Activated T-cell treated with anti-CD3 and anti-CD28 coated beads, Interleukin-2, amount 50 U/mL, for 1 hour (primary cell): ENCODE results near the gene NFKB2.

Source experiments
- DNase-seq: peaks from one replicate; pipeline ENCODE4 v3.0.0-alpha.2; 2020

NFKB2 gene

DNA sequence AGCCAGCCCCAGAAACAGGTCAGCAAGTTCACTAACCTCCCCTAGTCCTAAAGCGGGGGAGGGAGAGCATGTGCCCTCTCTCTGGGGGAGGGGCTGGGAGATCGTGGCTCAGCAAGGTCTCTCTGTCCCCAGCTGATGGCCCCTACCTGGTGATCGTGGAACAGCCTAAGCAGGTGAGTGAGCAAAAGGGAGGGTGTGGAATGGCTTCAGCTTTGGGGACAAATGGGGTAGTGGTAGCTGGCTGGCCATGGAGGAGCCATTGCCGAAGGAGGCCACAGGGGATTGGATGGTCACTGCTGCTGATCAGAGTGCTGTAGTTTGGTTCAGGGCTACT is 779 bp downstream of the NFKB2 start:
- DNase-seq, result peak; percentile 37

DNA sequence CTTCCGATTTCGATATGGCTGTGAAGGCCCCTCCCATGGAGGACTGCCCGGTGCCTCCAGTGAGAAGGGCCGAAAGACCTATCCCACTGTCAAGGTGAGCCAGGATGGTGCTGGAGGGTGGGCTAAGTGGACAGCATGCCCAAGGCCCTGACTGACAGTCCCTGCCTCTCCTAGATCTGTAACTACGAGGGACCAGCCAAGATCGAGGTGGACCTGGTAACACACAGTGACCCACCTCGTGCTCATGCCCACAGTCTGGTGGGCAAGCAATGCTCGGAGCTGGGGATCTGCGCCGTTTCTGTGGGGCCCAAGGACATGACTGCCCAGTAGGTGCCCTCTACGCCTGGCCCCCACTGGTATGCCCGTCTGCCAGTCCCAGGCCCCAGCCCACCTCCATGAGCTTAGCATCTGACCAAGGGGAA is 1.2 kb downstream of the NFKB2 start:
- no peak for DNase-seq

DNA sequence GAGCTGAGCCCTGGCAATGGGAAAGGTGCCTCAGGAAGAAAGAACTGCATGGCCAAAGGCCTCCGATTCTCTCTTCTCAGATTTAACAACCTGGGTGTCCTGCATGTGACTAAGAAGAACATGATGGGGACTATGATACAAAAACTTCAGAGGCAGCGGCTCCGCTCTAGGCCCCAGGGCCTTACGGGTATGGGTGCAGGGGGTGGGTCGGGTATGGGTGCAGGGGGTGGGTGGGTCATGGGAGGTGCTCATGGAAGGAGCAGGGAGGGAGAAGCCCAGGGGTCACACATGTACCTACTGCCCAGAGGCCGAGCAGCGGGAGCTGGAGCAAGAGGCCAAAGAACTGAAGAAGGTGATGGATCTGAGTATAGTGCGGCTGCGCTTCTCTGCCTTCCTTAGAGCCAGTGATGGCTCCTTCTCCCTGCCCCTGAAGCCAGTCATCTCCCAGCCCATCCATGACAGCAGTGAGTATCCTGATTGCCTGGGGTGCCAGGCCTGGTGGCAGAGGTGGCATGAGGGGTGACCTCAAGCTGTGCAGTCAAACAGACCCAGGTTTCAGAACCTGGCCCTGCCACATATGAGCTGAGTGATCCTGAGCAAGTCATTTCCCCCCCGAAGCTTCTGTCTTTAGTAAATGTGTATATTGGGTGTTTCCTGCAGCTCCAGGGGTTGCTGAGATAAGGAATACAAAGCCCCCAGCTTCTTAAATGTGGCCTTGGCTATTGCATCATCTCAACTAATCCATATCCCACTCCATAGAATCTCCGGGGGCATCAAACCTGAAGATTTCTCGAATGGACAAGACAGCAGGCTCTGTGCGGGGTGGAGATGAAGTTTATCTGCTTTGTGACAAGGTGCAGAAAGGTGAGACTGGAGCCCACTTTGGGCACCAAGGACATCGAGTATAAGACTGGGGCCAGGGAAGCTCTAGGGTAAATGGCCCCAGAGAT is 2.0 kb downstream of the NFKB2 start:
- no peak for DNase-seq

DNA sequence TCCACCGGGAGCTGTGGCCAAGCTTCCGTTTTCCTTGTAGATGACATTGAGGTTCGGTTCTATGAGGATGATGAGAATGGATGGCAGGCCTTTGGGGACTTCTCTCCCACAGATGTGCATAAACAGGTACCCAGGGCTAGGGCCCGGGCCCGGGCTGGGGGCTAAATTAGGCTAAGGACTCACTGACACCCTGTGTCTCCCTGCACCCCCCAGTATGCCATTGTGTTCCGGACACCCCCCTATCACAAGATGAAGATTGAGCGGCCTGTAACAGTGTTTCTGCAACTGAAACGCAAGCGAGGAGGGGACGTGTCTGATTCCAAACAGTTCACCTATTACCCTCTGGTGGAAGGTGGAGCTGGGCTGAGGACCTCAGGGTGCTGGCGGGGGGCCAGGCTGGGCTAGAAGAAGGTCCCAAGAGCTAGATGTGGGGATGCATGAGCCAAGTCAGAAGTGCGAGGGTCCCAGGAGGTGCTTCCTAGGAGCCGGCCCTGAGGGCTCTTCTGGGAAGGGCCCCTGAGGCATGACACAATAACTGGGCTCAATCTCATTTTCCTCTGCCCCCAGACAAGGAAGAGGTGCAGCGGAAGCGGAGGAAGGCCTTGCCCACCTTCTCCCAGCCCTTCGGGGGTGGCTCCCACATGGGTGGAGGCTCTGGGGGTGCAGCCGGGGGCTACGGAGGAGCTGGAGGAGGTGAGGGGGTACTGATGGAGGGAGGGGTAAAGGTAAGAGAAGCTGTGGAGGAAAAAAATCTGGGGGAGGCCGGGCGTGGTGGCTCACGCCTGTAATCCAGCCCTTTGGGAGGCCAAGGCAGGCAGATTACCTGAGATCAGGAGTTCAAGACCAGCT is 2.9 kb downstream of the NFKB2 start:
- peak; percentile 44 for DNase-seq

DNA sequence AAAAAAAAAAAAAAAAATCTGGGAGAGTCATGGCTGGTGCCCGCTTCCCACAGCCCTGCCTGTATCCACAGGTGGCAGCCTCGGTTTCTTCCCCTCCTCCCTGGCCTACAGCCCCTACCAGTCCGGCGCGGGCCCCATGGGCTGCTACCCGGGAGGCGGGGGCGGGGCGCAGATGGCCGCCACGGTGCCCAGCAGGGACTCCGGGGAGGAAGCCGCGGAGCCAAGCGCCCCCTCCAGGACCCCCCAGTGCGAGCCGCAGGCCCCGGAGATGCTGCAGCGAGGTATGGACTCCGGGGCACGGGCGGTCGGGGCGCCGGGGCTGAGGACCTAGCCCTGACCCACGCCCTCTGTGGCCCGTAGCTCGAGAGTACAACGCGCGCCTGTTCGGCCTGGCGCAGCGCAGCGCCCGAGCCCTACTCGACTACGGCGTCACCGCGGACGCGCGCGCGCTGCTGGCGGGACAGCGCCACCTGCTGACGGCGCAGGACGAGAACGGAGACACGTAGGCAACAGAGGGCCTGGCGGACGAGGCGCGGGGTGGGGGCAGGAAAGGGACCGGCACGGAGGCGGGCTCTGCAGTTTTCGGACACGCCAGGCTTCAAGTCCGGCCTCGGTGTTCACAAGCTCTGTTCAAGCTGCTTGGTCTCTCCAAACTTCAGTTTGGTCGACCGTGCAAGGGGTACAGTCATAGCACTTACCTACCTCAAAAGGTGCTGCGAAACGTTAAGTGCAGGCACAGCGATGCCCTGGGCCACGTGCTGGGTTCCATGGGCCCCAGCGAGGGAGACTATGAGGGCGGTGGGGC is 3.9 kb downstream of the NFKB2 start:
- peak; percentile 92 for DNase-seq

DNA sequence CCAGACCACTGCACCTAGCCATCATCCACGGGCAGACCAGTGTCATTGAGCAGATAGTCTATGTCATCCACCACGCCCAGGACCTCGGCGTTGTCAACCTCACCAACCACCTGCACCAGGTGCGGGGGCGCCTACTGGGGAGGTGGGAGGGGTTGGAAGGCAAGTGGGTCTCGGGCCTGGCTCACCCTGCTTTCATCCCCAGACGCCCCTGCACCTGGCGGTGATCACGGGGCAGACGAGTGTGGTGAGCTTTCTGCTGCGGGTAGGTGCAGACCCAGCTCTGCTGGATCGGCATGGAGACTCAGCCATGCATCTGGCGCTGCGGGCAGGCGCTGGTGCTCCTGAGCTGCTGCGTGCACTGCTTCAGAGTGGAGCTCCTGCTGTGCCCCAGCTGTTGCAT is 4.6 kb downstream of the NFKB2 start:
- peak; percentile 37 for DNase-seq

DNA sequence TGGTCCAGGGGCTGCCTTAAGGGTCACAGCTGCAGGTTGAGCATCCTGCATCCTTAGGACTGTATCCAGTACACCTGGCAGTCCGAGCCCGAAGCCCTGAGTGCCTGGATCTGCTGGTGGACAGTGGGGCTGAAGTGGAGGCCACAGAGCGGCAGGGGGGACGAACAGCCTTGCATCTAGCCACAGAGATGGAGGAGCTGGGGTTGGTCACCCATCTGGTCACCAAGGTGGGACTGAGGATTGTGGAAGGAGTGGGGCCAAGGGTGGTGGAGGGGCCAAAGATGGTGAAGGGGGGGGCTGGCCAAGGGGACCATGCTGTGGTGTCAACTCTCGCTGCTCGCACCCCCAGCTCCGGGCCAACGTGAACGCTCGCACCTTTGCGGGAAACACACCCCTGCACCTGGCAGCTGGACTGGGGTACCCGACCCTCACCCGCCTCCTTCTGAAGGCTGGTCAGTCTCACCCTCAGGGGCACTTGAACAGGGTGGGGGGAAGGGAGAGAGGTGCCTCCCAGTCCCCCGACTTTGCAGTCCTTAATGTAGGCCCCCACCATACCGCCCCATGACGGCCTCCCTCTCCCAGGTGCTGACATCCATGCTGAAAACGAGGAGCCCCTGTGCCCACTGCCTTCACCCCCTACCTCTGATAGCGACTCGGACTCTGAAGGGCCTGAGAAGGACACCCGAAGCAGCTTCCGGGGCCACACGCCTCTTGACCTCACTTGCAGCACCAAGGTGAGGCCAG is 5.3 kb downstream of the NFKB2 start:
- DNase-seq, result peak; percentile 33

DNA sequence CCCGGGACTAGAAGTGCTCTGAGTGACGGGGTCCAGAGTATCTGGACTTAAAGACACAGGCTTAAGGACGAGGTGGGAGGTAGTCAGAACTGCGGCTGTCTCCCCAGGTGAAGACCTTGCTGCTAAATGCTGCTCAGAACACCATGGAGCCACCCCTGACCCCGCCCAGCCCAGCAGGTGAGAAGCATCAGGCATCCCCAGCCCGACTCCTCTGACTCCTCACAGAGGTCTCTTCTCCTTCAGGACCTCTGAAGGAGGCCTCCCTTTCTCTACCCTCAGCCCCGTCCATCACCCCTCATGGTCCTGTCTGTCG is 5.8 kb downstream of the NFKB2 start:
- DNase-seq, result no peak

DNA sequence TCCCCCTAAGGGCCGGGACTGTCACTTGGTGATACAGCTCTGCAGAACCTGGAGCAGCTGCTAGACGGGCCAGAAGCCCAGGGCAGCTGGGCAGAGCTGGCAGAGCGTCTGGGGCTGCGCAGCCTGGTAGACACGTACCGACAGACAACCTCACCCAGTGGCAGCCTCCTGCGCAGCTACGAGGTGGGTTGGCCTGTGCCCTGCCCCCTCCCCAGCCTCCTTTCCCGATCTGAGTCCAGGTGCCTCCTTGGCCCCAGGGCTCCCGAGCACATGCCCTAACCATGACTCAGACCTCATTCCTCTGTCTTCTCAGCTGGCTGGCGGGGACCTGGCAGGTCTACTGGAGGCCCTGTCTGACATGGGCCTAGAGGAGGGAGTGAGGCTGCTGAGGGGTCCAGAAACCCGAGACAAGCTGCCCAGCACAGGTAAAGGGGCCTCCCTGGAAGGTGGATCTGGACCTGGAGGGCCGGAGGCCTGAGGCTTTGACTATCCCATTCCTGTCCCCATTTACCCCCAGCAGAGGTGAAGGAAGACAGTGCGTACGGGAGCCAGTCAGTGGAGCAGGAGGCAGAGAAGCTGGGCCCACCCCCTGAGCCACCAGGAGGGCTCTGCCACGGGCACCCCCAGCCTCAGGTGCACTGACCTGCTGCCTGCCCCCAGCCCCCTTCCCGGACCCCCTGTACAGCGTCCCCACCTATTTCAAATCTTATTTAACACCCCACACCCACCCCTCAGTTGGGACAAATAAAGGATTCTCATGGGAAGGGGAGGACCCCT is 6.4 kb downstream of the NFKB2 start:
- DNase-seq, result peak; percentile 39

DNA sequence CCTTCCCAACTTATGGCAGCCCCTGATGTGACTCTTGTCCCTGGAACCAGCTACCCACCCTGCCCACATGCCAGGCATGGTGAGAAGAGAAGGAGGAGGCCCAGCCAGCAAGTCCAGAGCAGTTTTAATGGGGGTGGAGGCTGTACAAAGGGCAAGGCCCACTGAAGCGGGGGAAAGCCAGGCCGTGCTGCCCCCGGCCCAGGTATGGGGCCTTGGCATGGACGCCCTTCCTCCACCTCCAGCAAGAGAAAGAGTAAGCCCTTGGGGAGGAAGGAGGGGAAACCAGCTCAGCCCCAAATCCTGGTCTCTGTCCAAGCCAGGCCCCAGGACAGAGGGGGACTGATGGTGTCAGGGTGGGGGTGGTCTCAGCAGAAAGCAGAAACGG is 7.0 kb downstream of the NFKB2 start:
- DNase-seq, result peak; percentile 39

DNA sequence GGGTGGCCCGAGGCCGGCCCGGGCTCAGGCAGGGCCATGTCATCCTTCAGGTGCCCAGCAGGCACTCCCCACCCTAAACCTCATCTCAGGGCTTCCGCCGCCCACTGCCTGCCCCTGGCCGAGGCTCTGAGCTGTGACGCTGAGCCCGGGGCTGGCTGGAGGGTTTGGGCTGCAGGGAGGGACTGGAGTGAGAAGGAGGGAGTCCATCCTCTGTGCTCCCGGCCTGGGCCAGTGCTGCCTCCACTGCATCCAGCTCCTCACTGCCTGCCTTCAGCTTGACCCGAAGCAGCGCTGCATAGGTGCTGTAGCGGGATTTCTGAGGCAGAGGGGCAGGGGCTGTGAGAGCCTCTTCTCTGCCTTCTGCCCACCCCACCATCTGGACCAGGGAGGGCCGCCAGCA is 7.6 kb downstream of the NFKB2 start:
- peak; percentile 43 for DNase-seq

DNA sequence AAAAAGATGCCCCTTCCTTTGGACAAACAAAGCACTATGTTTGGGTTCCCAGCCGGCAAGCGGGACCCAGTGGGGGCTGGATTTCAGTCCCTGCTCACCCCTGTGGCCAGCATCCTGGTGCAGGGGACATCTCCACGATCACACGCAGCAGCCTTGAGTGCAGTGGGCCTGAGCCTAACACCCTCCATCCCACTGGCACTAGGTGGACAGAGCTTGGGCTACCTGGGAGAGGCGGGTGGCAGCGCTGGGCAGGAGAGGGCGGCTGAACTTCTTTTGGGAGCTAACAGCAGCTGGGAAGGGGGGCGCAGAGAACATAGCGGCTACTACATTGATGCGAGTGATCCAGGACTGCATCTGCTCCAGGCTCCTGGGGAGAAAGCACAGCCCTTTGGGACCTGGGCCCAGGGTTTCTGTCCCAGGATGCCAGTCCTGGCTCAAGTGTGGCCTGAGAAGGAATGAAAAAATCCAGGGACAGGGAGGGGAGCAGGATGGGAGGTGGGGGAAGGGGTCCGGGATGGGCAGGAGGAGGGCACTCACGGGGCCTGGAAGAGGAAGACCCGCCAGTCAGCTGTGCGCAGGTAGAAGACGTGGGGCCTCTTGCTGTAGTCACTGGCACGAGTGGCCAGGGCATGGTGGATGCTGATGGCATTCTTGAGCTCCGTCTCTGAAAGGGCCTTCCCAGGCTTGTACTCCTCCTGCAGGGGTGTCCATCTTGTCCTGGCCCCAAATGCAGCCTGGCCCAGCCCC is 9.0 kb downstream of the NFKB2 start:
- peak; percentile 50 for DNase-seq

DNA sequence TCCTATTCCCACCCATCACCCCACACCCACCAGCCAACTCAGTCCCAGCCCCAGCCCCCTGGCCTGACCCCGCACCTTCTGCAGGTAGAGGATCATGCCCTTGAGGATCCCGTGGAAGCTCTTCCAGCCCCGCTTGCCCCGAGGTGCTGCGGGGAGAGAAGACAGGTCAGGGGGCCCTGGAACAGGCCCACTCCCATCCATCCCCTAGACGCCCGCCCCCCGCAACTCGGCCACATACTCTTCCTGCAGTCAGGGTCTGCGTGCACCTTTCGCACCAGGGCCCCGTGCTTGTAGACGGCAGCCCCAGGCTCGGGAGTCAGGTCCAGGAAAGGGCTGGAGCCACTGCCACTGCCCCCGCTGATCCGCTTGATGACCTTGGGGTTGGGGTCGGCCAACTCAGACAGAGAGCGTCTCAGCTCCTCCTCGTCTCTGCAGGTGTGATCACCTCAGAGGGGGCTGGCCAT is 9.6 kb downstream of the NFKB2 start:
- DNase-seq, result peak; percentile 54

DNA sequence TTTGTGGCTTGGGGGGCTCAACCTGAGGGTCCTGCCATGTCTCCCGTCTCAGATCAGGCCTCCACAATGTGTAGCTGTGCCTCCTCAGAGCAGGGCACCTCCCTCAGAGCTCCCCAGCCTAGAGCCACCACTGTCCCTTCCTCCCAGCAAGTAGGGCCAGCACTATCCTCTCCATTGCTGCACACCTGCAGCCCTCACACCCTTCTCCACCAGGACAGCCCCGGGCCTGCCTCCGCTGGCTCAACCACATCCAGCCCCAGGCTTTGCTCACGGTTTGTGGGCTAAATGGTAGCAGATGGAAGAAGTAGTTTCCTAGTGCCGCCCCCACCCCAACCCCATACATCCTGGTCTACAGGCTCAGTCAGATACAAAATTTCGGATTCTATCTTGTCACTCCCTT is 10.1 kb downstream of the NFKB2 start:
- DNase-seq, result peak; percentile 52

DNA sequence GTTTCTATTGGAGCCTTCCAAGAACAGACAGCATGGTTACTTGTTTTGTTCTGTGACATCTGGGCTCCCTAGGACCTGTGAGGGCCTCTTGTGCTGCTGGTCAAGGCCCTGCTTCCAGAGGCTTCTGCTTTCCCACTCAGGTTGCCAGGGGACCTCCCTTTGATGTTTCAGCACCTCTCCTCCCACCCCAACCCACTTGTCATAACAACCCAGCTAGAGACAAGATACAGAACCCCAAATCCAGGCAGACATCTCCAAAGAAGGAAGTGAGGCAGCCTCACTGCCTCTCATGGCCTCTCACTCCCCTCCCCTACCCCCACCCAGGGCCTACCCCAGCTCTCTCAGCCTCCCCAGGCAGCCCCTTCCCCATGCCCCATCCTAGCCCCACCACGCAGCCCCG is 11.3 kb downstream of the NFKB2 start:
- peak; percentile 28 for DNase-seq

DNA sequence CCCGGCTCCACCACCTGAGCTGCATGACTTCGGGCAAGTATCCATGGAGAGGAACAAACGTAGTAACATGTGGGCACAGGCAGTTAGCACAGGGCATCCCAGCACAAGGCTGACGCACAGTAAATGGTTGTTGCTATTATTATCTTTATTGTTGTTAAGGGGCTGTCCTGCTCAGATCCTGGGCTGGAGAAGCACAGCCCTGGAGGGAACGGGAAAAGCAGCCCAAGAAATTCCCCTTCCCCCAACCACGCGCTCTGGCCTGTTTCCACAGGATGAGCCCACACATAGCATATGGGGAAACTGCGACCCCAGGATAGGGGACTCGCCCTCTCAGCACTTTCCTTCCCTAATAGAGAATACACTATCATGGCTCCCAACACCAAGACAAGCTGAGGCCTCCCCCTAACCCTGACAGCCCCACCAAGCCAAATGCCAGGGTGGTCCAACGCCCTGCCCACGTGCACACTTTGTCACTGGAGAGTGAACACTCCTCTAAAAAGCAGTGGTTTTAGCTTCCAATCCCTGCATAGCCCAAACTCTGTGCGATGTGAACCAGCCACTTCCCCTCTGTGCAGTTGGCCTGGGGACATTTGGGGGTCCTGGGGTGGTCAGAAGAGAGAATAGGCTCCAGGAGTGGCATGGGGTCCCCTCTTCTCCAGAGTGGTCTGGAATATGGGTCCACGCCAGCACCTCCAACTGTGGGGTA is 12.1 kb downstream of the NFKB2 start:
- DNase-seq, result peak; percentile 28

DNA sequence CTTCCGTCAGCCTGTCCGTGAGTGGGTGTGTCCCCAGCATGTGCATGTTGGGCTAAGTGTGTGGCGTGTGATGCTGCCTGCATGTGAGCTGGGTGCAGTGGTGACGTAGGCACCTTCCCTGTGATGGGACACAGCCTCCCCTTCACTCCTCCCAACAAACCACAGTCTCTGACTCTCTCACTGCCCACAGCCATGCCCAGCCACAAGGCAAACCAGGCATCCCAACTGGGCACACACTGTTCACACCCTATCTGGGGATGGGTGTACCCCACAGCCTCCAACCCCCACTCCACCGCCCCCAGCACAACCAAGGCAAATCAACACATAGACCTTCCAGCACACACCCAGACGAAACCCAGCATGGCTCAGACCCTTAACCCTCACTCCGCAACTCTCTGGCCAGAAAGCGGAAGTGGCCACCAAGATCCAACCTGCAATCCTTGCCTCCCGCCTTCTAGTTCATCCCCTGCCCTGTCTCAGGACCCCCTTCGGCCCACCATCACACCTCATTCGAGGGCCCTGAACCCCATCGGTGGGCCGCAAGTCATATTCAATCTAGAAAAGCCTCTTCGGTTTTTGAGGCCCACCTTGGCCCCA is 12.7 kb downstream of the NFKB2 start:
- DNase-seq, result peak; percentile 40

DNA sequence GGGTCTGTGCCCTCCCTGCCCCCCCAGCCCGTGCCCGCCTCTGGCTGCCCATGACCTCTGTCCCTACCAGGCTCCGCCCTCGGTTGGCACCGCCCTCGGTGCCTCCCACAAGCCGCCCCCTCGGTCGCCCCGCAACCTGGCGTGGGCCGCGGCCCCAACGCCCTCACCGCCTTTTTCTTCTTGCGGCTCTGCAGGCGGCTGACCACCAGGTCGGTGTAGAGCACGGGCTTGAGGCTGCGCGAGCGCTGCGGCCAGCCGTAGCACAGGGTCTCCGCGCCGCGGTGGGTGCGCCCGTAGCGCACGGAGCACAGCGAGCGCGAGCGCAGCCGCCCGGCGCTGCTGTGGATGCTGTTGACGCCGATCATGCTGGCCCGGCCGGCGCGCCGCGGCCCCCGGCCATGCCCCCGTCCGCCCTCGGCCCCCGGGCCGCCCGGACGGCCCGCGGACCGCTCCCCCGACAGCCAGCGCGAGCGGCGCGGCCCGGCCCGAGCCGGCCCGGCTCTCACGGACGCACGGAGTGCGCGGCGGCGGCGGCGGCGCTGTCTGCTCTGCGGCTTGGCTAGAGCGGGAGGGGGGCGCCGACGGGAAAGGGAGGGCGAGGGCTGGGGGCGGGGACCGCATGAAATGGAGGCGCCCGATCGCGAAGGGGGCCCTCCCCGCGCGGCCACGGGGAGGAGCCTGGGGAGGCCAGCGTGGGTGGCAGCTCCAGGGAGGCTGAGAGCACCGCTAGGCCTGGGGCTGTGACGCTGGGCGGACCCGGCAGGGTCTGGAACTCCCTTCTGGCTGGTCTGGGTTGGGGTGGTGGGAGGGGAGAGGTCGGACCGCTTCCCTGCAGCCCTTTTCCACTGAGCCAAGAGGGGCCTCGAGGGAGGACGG is 13.5 kb downstream of the NFKB2 start:
- peak; percentile 78 for DNase-seq
